Stomach (tissue), 9 donors: ENCODE results near the gene ZFYVE9. TPM values are rescaled to one million over a fixed set of nuclear protein-coding genes. Genes with fewer than 3 reads are reported as not detected.

ENCODE experiments used
- DNase-seq, 2 donors: peaks; one replicate each; pipeline versions ENCODE4 v3.0.0 to v3.0.0-alpha.2; 2013 to 2019
- H3K27ac ChIP-seq, 5 donors: fragments of 200-600 bp in 4 of 5; sonication (generic) in 4 of 5; one replicate each; pipeline ENCODE4 v1.5.1; 2013 to 2019; ENCODE audit warnings: mild to moderate bottlenecking in 1 of 5, moderate library complexity in 1 of 5
- H3K27me3 ChIP-seq, 3 donors: fragments of 200-600 bp; sonication (generic); one replicate each; pipeline ENCODE4 v1.5.1; 2017 to 2019; ENCODE audit warnings: mixed run types in 1 of 3
- H3K36me3 ChIP-seq, 4 donors: fragments of 200-600 bp; sonication (generic); 1 replicate in 3 of 4; 2 replicates in 1 of 4; pipeline ENCODE4 v1.5.1; 2016 to 2019
- H3K4me1 ChIP-seq, 4 donors: fragments of 200-600 bp; sonication (generic); one replicate each; pipeline ENCODE4 v1.5.1; 2016 to 2019
- H3K4me3 ChIP-seq, 4 donors: fragments of 200-600 bp; sonication (generic) in 3 of 4; one replicate each; pipeline ENCODE4 v1.5.1; 2016 to 2019; ENCODE audit warnings: mild to moderate bottlenecking in 1 of 4
- H3K9me3 ChIP-seq, 4 donors: fragments of 200-600 bp; sonication (generic); one replicate each; pipeline ENCODE4 v1.5.1; 2016 to 2019
- EP300 ChIP-seq: sonication (generic); formaldehyde crosslinking; IDR thresholded peaks from one replicate; pipeline ENCODE4 v1.6.1; 2017; ENCODE audit warnings: antibody characterized with exemption
- POLR2A ChIP-seq, 4 donors: fragments of 450-650 bp; IDR thresholded peaks; one replicate each; pipeline ENCODE4 v1.6.1; 2016; ENCODE audit warnings: antibody characterized with exemption in 4 of 4, control low read depth in 2 of 4, mild to moderate bottlenecking in 1 of 4, moderate library complexity in 1 of 4
- POLR2AphosphoS5 ChIP-seq, 3 donors: sonication (generic); formaldehyde crosslinking; IDR thresholded peaks; one replicate each; pipeline ENCODE4 v1.6.1; 2016; ENCODE audit warnings: antibody characterized with exemption in 3 of 3
- WGBS, 5 donors: extraction: QIAGEN DNeasy Blood & Tissue Kit in 3 of 5; methylation state at CpG; one replicate each; pipeline versions ENCODE4 v1.1.5 to v1.1.7; 2013 to 2018; 5-methylcytosine and 5-hydroxymethylcytosine counted together
- intact Hi-C: fragments of 100-400 bp; cut with DNase I; formaldehyde crosslinking; loops from one replicate; pipeline ENCODE4 v1.15.1; 2023; ENCODE audit warnings: low total_unique reads
- polyA plus RNA-seq, 3 donors: library from polyadenylated mRNA; stranded (reverse); fragments of 200-250 nt; gene quantifications; one replicate each; pipeline ENCODE4 v1.2.3, GENCODE V29; 2013
- total RNA-seq, 5 donors: library from RNA; depleted of rRNA; stranded (reverse); fragments of >200 nt; gene quantifications; one replicate each; pipeline versions ENCODE4 v1.1.0 to v1.2.3, GENCODE V29; 2014 to 2016
- TF ChIP-seq, protein P1 (sequence below), 7 experiments: fragments of 450-650 bp in 4 of 7; fragments of 200-600 bp in 3 of 7; sonication (generic) in 3 of 7; IDR thresholded peaks; one replicate each; pipeline ENCODE4 v1.5.1; 2016 to 2019; ENCODE audit warnings: antibody characterized with exemption in 7 of 7, control low read depth in 2 of 7, mild to moderate bottlenecking in 1 of 7
- donor health status: healthy with polysubstance abuse.
- donor health status: Bipolar disorder and iron deficiency.
- donor health status: healthy.

The ZFYVE9 gene
- total and polyA plus RNA-seq, 8 donors: 3.6 to 61.1 (median 15.7) TPM

DNA sequence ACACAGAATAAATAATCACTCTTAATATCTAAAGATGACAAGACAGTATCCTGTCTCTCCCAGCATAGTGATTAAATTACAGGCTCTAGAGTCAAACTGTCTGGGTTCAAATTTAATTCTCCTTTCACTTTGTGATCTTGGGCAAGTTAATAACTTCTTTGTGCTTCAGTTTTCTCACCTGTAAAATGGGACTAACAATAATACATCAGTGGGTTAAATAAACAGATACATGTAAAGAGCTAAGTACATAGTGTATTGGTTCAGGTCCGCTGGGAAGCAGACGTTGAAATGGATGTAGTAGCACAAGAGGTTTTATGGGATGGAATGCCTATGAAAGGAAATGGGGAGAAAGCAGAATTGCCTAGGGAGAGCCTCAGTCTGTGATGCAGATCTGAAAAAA is 10.7 kb downstream of the ZFYVE9 start:
- 83 to 94% (median 89%) methylated on average over 2 of the region's 2 CpGs for WGBS, 5 donors
- H3K4me1 ChIP-seq: peaks cover 0 to 35% (median 14%) of the 10 kb centered on the region in 4 donors
- no peaks in the 10 kb centered on the region for H3K36me3 ChIP-seq
- no peak for DNase-seq
- intact Hi-C loops: no loop called here
- no peaks in the 10 kb centered on the region for H3K9me3 ChIP-seq
- H3K27me3 ChIP-seq: no peaks in the 10 kb centered on the region
- TF ChIP-seq POLR2A (IDR thresholded peaks at IDR 0.05) (no peak), POLR2AphosphoS5 (IDR thresholded peaks at IDR 0.05) (no peak)
- TF ChIP-seq, protein P1, sequence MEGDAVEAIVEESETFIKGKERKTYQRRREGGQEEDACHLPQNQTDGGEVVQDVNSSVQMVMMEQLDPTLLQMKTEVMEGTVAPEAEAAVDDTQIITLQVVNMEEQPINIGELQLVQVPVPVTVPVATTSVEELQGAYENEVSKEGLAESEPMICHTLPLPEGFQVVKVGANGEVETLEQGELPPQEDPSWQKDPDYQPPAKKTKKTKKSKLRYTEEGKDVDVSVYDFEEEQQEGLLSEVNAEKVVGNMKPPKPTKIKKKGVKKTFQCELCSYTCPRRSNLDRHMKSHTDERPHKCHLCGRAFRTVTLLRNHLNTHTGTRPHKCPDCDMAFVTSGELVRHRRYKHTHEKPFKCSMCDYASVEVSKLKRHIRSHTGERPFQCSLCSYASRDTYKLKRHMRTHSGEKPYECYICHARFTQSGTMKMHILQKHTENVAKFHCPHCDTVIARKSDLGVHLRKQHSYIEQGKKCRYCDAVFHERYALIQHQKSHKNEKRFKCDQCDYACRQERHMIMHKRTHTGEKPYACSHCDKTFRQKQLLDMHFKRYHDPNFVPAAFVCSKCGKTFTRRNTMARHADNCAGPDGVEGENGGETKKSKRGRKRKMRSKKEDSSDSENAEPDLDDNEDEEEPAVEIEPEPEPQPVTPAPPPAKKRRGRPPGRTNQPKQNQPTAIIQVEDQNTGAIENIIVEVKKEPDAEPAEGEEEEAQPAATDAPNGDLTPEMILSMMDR (IDR thresholded peaks at IDR 0.05): no peak
- no peak overlapping the region for H3K27ac ChIP-seq
- H3K4me3 ChIP-seq: no peak overlapping the region

DNA sequence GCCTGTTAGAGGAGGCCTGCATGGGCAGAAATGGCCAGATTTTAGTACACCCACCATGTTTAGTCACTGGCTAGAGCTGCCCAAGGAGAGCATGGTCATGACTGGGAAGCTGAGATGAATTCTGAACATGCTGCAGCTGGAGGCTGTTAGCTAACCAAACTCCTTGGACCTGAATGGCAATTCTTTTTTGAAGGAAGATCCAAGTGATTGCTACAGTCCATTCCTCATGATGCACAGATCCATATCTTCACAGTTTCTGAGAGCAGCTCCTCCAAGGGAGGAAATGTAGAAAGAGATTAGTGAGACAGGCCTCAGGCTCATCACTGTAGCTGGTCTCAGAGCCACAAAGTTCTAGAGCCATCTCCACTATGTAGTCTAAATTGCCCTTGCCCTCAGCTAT is 11.1 kb downstream of the ZFYVE9 start:
- Histone ChIP-seq H3K36me3 (no peaks in the 10 kb centered on the region), H3K4me3 (no peak overlapping the region), H3K27ac (no peak overlapping the region), H3K4me1 (peaks cover 0 to 39% (median 15%) of the 10 kb centered on the region in 4 donors), H3K9me3 (no peaks in the 10 kb centered on the region), H3K27me3 (no peaks in the 10 kb centered on the region)
- TF ChIP-seq, protein P1 (IDR thresholded peaks at IDR 0.05): no peak
- TF ChIP-seq EP300: no peak
- no peak for TF ChIP-seq POLR2A (IDR thresholded peaks at IDR 0.05)
- no peak for TF ChIP-seq POLR2AphosphoS5 (IDR thresholded peaks at IDR 0.05)
- no peak for DNase-seq
- intact Hi-C loops: no loop called here

DNA sequence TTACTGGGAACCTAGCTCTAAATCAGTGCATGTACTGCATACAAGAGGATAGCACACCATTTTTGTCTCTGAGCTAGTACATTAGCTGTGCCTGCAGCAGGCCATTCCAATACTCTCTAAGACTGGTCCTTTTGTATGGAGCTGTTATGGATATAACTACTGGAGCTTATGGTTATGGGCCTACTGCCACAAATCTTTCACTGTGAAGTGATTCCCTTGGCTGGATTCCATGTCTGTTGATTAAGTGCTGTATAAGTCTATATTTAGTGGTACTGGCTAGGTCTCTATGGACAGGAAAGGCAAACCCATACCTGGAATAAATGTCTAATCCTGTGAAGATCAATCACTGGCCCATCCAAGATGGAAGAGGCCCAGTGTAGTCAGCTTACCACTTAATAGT is 12.0 kb downstream of the ZFYVE9 start:
- DNase-seq: no peak
- H3K4me1 ChIP-seq: peaks cover 0 to 47% (median 17%) of the 10 kb centered on the region in 4 donors
- intact Hi-C loops: no loop called here
- H3K36me3 ChIP-seq: no peaks in the 10 kb centered on the region
- H3K27ac ChIP-seq: no peak overlapping the region
- no peak overlapping the region for H3K4me3 ChIP-seq
- H3K9me3 ChIP-seq: no peaks in the 10 kb centered on the region
- TF ChIP-seq POLR2AphosphoS5 (IDR thresholded peaks at IDR 0.05) (no peak), POLR2A (IDR thresholded peaks at IDR 0.05) (no peak), EP300 (no peak)
- TF ChIP-seq, protein P1 (IDR thresholded peaks at IDR 0.05): no peak
- no peaks in the 10 kb centered on the region for H3K27me3 ChIP-seq

DNA sequence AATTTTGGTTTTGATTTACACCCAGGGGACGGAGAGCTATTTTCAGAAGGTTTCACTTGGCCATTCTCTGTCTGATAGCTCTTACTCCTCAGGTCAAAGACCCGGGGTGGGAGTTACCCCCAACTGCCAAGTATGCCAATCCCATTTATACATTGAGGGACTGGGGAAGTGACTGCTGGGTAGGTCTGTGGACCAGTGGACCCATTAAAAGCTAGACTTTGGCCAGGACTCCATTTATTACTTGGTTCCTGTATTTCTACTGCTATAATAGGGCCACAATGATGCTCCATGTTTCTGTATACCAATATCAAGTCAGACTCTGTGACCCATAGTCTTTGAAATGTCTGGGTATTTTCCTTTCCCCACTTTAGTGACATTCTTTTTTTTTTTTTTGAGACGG is 14.6 kb downstream of the ZFYVE9 start:
- Histone ChIP-seq H3K4me3 (no peak overlapping the region), H3K4me1 (peaks cover 0 to 42% (median 12%) of the 10 kb centered on the region in 4 donors), H3K9me3 (no peaks in the 10 kb centered on the region), H3K27me3 (no peaks in the 10 kb centered on the region), H3K36me3 (no peaks in the 10 kb centered on the region), H3K27ac (no peak overlapping the region)
- WGBS, 5 donors: 58 to 66% (median 64%) methylated on average over 3 of the region's 3 CpGs
- DNase-seq: no peak
- no peak for TF ChIP-seq POLR2AphosphoS5 (IDR thresholded peaks at IDR 0.05)
- TF ChIP-seq POLR2A (IDR thresholded peaks at IDR 0.05): no peak
- no peak for TF ChIP-seq EP300
- TF ChIP-seq, protein P1 (IDR thresholded peaks at IDR 0.05): no peak
- intact Hi-C loops: no loop called here
